ENCODE data around the gene ASB13. TPM values are rescaled to one million over a fixed set of nuclear protein-coding genes. Genes with fewer than 3 reads are reported as not detected.

The ASB13 gene
- total RNA-seq, 1 donor: 14.8 TPM

DNA sequence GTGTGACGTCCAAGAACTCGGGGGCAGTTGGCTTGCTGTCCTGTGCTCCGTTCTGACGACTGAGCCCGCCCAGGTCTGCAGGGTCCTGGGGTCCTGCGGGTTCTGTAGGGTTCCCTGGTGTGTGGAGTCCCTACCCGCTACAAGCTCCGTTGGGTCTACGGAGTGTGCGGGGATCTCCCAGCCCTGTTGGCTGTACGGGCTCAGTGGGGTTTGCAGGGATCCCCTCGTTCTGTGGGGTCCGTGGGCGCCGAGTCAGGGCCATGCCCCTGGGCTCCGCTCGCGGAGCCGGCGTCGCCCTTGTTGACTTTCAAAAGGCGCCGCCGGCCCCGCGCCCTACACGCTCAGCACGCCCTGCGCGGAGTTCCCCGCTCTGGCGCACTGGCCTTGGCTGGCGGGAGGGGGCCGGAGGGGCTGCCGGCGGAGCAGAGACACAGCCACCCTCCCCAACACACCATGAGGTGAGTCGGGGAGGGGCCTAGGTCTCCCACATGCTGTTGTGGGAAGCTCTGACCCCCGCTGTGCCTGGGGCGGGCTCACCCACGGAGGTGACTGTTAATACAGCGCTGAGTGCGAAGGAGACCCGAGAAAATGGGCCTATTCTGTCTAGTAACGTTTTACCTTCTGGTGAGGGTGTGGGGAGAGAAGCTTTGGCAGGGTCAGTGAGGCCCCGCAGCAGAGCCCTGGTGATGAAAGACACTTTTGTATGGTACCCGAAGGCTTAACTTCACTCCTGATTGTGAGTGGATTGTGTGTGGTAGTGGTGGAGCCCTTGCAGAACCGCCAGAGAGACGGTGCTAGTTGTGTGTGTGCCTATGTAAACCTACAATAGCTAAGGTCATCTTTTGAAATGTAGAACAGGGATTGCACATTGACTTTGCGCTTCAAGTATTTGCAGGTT is 26.3 kb upstream of the ASB13 start:
- H3K79me2 ChIP-seq (ENCODE audit: insufficient read depth, low read length): peaks cover 94% of the 10 kb centered on the region
- H3K4me3 ChIP-seq (ENCODE audit: insufficient read depth, low read length): peak overlapping the region; percentile 72
- H3K4me1 ChIP-seq (ENCODE audit: insufficient read depth, low read length): peaks cover 9% of the 10 kb centered on the region
- H3K4me2 ChIP-seq (ENCODE audit: insufficient read depth, low read length): peak overlapping the region; percentile 92
- H4K20me1 ChIP-seq (ENCODE audit: insufficient read depth, low read length): peaks cover 43% of the 10 kb centered on the region
- no peaks in the 10 kb centered on the region for H3K36me3 ChIP-seq (ENCODE audit: insufficient read depth, low read length)
- no peaks in the 10 kb centered on the region for H3K27me3 ChIP-seq (ENCODE audit: insufficient read depth, low read length)
- TF ChIP-seq, protein P1, sequence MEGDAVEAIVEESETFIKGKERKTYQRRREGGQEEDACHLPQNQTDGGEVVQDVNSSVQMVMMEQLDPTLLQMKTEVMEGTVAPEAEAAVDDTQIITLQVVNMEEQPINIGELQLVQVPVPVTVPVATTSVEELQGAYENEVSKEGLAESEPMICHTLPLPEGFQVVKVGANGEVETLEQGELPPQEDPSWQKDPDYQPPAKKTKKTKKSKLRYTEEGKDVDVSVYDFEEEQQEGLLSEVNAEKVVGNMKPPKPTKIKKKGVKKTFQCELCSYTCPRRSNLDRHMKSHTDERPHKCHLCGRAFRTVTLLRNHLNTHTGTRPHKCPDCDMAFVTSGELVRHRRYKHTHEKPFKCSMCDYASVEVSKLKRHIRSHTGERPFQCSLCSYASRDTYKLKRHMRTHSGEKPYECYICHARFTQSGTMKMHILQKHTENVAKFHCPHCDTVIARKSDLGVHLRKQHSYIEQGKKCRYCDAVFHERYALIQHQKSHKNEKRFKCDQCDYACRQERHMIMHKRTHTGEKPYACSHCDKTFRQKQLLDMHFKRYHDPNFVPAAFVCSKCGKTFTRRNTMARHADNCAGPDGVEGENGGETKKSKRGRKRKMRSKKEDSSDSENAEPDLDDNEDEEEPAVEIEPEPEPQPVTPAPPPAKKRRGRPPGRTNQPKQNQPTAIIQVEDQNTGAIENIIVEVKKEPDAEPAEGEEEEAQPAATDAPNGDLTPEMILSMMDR (IDR thresholded peaks at IDR 0.05; ENCODE audit: extremely low read depth, low read depth, low read length): no peak
- peak overlapping the region; percentile 27 for H3K27ac ChIP-seq (ENCODE audit: low read depth, low read length)
- DNase-seq (ENCODE audit: insufficient read length, low spot score, missing footprints): no peak
- no peaks in the 10 kb centered on the region for H3K9me3 ChIP-seq (ENCODE audit: low read depth, low read length)
- H2AFZ ChIP-seq (ENCODE audit: low read length): peak overlapping the region; percentile 73

DNA sequence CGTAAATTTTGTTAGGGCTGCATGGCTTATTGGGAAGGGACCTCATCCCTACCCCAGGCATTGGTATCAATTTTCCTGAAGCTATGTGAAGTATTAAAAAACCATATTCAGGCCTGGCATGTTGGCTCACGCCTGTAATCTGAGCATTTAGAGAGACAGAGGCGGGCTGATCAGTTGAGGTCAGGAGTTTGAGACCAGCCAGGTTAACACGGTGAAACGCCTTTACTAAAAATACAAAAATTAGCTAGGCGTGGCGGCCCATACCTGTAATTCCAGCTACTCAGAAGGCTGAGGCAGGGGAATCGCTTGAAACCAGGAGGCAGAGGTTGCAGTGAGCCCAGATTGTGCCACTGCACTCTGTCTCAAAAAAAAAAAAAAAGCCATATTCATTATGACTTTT is 25.4 kb upstream of the ASB13 start:
- Histone ChIP-seq H3K36me3 (ENCODE audit: insufficient read depth, low read length) (no peaks in the 10 kb centered on the region), H3K4me2 (ENCODE audit: insufficient read depth, low read length) (peak overlapping the region; percentile 92), H2AFZ (ENCODE audit: low read length) (no peak overlapping the region), H3K27me3 (ENCODE audit: insufficient read depth, low read length) (no peaks in the 10 kb centered on the region), H3K4me3 (ENCODE audit: insufficient read depth, low read length) (no peak overlapping the region), H3K79me2 (ENCODE audit: insufficient read depth, low read length) (peaks cover 94% of the 10 kb centered on the region), H3K4me1 (ENCODE audit: insufficient read depth, low read length) (peaks cover 9% of the 10 kb centered on the region), H3K27ac (ENCODE audit: low read depth, low read length) (no peak overlapping the region), H4K20me1 (ENCODE audit: insufficient read depth, low read length) (peaks cover 43% of the 10 kb centered on the region), H3K9me3 (ENCODE audit: low read depth, low read length) (no peaks in the 10 kb centered on the region)
- TF ChIP-seq, protein P1 (IDR thresholded peaks at IDR 0.05; ENCODE audit: extremely low read depth, low read depth, low read length): no peak
- no peak for DNase-seq (ENCODE audit: insufficient read length, low spot score, missing footprints)

DNA sequence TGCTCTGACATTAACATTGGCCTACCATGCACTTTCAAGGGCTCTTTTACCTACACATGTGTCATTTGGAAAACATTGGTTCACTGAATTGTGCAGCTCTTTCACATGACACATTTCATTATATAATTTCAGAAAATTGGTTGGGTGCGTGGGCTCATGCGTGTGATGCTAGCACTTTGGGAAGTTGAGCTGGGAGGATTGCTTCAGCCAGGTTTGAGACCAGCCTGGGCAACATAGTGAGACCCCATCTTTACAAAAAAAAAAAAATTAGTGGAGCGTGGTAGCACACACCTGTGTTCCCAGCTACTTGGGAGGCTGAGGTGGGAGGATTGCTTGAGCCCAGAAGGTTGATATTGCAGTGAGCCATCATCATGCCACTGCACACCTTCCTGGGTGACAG is 22.2 kb upstream of the ASB13 start:
- H2AFZ ChIP-seq (ENCODE audit: low read length): no peak overlapping the region
- peaks cover 22% of the 10 kb centered on the region for H3K4me1 ChIP-seq (ENCODE audit: insufficient read depth, low read length)
- H3K36me3 ChIP-seq (ENCODE audit: insufficient read depth, low read length): no peaks in the 10 kb centered on the region
- H4K20me1 ChIP-seq (ENCODE audit: insufficient read depth, low read length): peaks cover 46% of the 10 kb centered on the region
- no peak overlapping the region for H3K4me3 ChIP-seq (ENCODE audit: insufficient read depth, low read length)
- peaks cover 82% of the 10 kb centered on the region for H3K79me2 ChIP-seq (ENCODE audit: insufficient read depth, low read length)
- H3K9me3 ChIP-seq (ENCODE audit: low read depth, low read length): no peaks in the 10 kb centered on the region
- no peak overlapping the region for H3K27ac ChIP-seq (ENCODE audit: low read depth, low read length)
- no peak overlapping the region for H3K4me2 ChIP-seq (ENCODE audit: insufficient read depth, low read length)
- DNase-seq (ENCODE audit: insufficient read length, low spot score, missing footprints): no peak
- TF ChIP-seq, protein P1 (IDR thresholded peaks at IDR 0.05; ENCODE audit: extremely low read depth, low read depth, low read length): no peak
- H3K27me3 ChIP-seq (ENCODE audit: insufficient read depth, low read length): no peaks in the 10 kb centered on the region

DNA sequence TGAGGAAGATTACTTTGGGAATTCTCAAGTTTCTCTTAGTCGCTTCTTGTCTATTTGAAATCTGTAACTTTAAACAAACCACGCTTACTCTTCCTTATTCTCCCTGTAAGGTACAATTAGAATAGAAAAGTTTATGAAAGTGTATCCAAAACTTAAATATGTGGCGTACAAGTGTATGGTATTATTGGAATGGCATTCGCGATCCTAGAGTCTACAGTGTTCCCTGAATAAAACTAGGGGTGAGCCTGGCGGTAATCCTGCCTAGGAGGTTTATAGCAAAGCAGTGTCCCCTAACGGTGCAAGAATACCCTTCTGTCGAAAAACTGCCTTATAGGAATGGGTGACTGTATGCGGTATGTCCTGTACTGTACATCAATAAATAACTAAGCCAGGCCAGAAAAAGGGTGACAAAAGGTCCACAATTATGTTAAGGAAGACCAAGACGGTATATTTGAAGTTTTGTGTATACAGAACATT is 19.4 kb upstream of the ASB13 start:
- Histone ChIP-seq H3K36me3 (ENCODE audit: insufficient read depth, low read length) (no peaks in the 10 kb centered on the region), H3K4me3 (ENCODE audit: insufficient read depth, low read length) (peak overlapping the region; percentile 93), H3K4me2 (ENCODE audit: insufficient read depth, low read length) (peak overlapping the region; percentile 96), H2AFZ (ENCODE audit: low read length) (peak overlapping the region; percentile 87), H3K27me3 (ENCODE audit: insufficient read depth, low read length) (no peaks in the 10 kb centered on the region), H3K4me1 (ENCODE audit: insufficient read depth, low read length) (peaks cover 13% of the 10 kb centered on the region), H4K20me1 (ENCODE audit: insufficient read depth, low read length) (peaks cover 30% of the 10 kb centered on the region), H3K27ac (ENCODE audit: low read depth, low read length) (peak overlapping the region; percentile 67), H3K79me2 (ENCODE audit: insufficient read depth, low read length) (peaks cover 56% of the 10 kb centered on the region), H3K9me3 (ENCODE audit: low read depth, low read length) (no peaks in the 10 kb centered on the region)
- DNase-seq (ENCODE audit: insufficient read length, low spot score, missing footprints): no peak
- TF ChIP-seq, protein P1 (IDR thresholded peaks at IDR 0.05; ENCODE audit: extremely low read depth, low read depth, low read length): no peak
